ENCODE measurements around the gene PRR5L. TPM values are rescaled to one million over a fixed set of nuclear protein-coding genes. Genes with fewer than 3 reads are reported as not detected.
"Not testable (repeated sequence)": the region's sequence is repeated elsewhere in the genome, so short reads cannot be mapped to it uniquely, and the experiment has no call there.

Gene PRR5L
- total RNA-seq, 4 donors from 2014 or later, result 4.7 to 11.5 (median 6.0) TPM

GRCh38 chr11:36312611-36313472, 16.8 kb downstream of the PRR5L start:
- DNase-seq, result peak in 1 of 2 donors; percentile 10
- H3K27ac ChIP-seq, result no peak overlapping the region
- intact Hi-C loops (cut with DNase I), result no loop called here
- H3K27me3 ChIP-seq, result no peaks in the 10 kb centered on the region
- H3K4me1 ChIP-seq, result no peaks in the 10 kb centered on the region
- TF ChIP-seq CTCF (IDR thresholded peaks at IDR 0.05), result no peak
- TF ChIP-seq POLR2A (IDR thresholded peaks at IDR 0.05), result no peak
- no peak overlapping the region for H3K4me3 ChIP-seq (replicated peaks in 1 of 3)
- WGBS, 2 donors, result 69 to 73% methylated on average over 6 of the region's 6 CpGs
- no peaks in the 10 kb centered on the region for H3K9me3 ChIP-seq
- no peaks in the 10 kb centered on the region for H3K36me3 ChIP-seq

GRCh38 chr11:36313750-36314433, 17.8 kb downstream of the PRR5L start:
- DNase-seq, result no peak
- Histone ChIP-seq H3K4me1 (no peaks in the 10 kb centered on the region), H3K27me3 (no peaks in the 10 kb centered on the region), H3K27ac (no peak overlapping the region), H3K36me3 (no peaks in the 10 kb centered on the region), H3K4me3 (replicated peaks in 1 of 3) (no peak overlapping the region), H3K9me3 (no peaks in the 10 kb centered on the region)
- WGBS, 2 donors, result 52 to 62% methylated on average over 3 of the region's 3 CpGs
- no peak for TF ChIP-seq POLR2A (IDR thresholded peaks at IDR 0.05)
- no peak for TF ChIP-seq CTCF (IDR thresholded peaks at IDR 0.05)
- intact Hi-C loops (cut with DNase I), result no loop called here

- WGBS, 2 donors, result 35 to 47% methylated on average over 6 of the region's 6 CpGs
- H3K27me3 ChIP-seq, result no peaks in the 10 kb centered on the region
- H3K9me3 ChIP-seq, result no peaks in the 10 kb centered on the region
- no peak overlapping the region for H3K27ac ChIP-seq
- DNase-seq, result no peak
- H3K36me3 ChIP-seq, result no peaks in the 10 kb centered on the region
- TF ChIP-seq POLR2A (IDR thresholded peaks at IDR 0.05) (no peak), CTCF (IDR thresholded peaks at IDR 0.05) (no peak)
- H3K4me1 ChIP-seq, result no peaks in the 10 kb centered on the region
- intact Hi-C loops (cut with DNase I), result no loop called here
- H3K4me3 ChIP-seq (replicated peaks in 1 of 3), result no peak overlapping the region
Observed at GRCh38 chr11:36314434-36314767, 18.3 kb downstream of the PRR5L start.

- Histone ChIP-seq H3K27me3 (no peaks in the 10 kb centered on the region), H3K27ac (no peak overlapping the region), H3K9me3 (no peaks in the 10 kb centered on the region), H3K36me3 (no peaks in the 10 kb centered on the region), H3K4me1 (no peaks in the 10 kb centered on the region), H3K4me3 (replicated peaks in 1 of 3) (no peak overlapping the region)
- intact Hi-C loops (cut with DNase I), result no loop called here
- 78% methylated on average over 3 of the region's 3 CpGs for WGBS, 2 donors
- DNase-seq, result no peak
- TF ChIP-seq CTCF (IDR thresholded peaks at IDR 0.05) (no peak), POLR2A (IDR thresholded peaks at IDR 0.05) (no peak)
Observed at GRCh38 chr11:36316049-36316448, 20.0 kb downstream of the PRR5L start.

- Histone ChIP-seq H3K27me3 (no peaks in the 10 kb centered on the region), H3K4me3 (replicated peaks in 1 of 3) (no peak overlapping the region), H3K9me3 (no peaks in the 10 kb centered on the region), H3K4me1 (no peaks in the 10 kb centered on the region), H3K27ac (no peak overlapping the region), H3K36me3 (no peaks in the 10 kb centered on the region)
- WGBS, 2 donors, result 39 to 72% methylated on average over 2 of the region's 2 CpGs
- intact Hi-C loops (cut with DNase I), result no loop called here
- no peak for DNase-seq
- TF ChIP-seq CTCF (IDR thresholded peaks at IDR 0.05), result no peak
- no peak for TF ChIP-seq POLR2A (IDR thresholded peaks at IDR 0.05)
Observed at GRCh38 chr11:36317992-36318391, 21.9 kb downstream of the PRR5L start.

- intact Hi-C loops (cut with DNase I); H3K9me3 ChIP-seq; H3K27me3 ChIP-seq; H3K4me3 ChIP-seq (replicated peaks in 1 of 3); DNase-seq; H3K36me3 ChIP-seq; H3K27ac ChIP-seq; H3K4me1 ChIP-seq: not testable (repeated sequence)
- WGBS, 2 donors, result 93 to 95% methylated on average over 15 of the region's 15 CpGs
Observed at GRCh38 chr11:36324956-36325355, 28.9 kb downstream of the PRR5L start.

- WGBS, 2 donors, result 85 to 88% methylated on average over 5 of the region's 5 CpGs
- H3K4me3 ChIP-seq (replicated peaks in 1 of 3); DNase-seq; H3K27ac ChIP-seq; H3K4me1 ChIP-seq; H3K27me3 ChIP-seq; H3K9me3 ChIP-seq; H3K36me3 ChIP-seq; intact Hi-C loops (cut with DNase I): not testable (repeated sequence)
Observed at GRCh38 chr11:36325403-36325802, 29.3 kb downstream of the PRR5L start.

All from thyroid gland (tissue), 4 donors.